ENCODE measurements around the gene MTCL1. TPM values are rescaled to one million over a fixed set of nuclear protein-coding genes. Genes with fewer than 3 reads are reported as not detected.

The MTCL1 gene
- total RNA-seq, 1 experiment from 2014 or later, result 28.3 TPM

- no peak overlapping the region for H3K27ac Mint-ChIP-seq (ENCODE audit: unreplicated experiment)
These were observed 160.6 kb downstream of the MTCL1 start for GRCh38 chr18:8865934-8866333.

GRCh38 chr18:8866679-8867078 lies 161.3 kb downstream of the MTCL1 start:
- no TSS peak for BruUV-seq (replicated peaks)
- Mint-ChIP-seq H3K4me1 (ENCODE audit: low read depth, unreplicated experiment) (no peaks in the 10 kb centered on the region), H3K27ac (ENCODE audit: unreplicated experiment) (no peak overlapping the region), H3K27me3 (ENCODE audit: insufficient read depth, unreplicated experiment) (no peaks in the 10 kb centered on the region), H3K4me3 (ENCODE audit: unreplicated experiment) (no peak overlapping the region), H3K36me3 (ENCODE audit: insufficient read depth, unreplicated experiment) (no peaks in the 10 kb centered on the region), H3K9me3 (ENCODE audit: unreplicated experiment) (peaks cover 10% of the 10 kb centered on the region)
- intact Hi-C loops (cut with micrococcal nuclease; ENCODE audit: unreplicated experiment), result no loop called here
- no peak for DNase-seq
- Histone ChIP-seq H3K4me3 (ENCODE audit: low read depth, low read length) (no peak overlapping the region), H3K36me3 (ENCODE audit: control insufficient read depth, insufficient read depth, low read length) (no peaks in the 10 kb centered on the region), H3K4me1 (no peaks in the 10 kb centered on the region), H3K27me3 (replicated peaks; ENCODE audit: control insufficient read depth, insufficient read depth, low read length) (no peaks in the 10 kb centered on the region), H3K9me3 (no peaks in the 10 kb centered on the region)
- POLR2A ChIA-PET, result no interaction called here
- TF ChIP-seq CTCF (IDR thresholded peaks at IDR 0.05; ENCODE audit: insufficient read depth in 1 of 2, low read depth in 1 of 2, low read length in 1 of 2, severe bottlenecking in 1 of 2, unreplicated experiment in 1 of 2), result no peak
- CTCF ChIA-PET, result interaction anchor here (1.4 kb wide), 1 partner anchor 116 kb away, joined by 3 read pairs; no protein-coding TSS in a partner anchor

More at GRCh38 chr18:8865934-8866333, 160.6 kb downstream of the MTCL1 start:
- H3K27me3 ChIP-seq (replicated peaks; ENCODE audit: control insufficient read depth, insufficient read depth, low read length), result no peaks in the 10 kb centered on the region
- H3K4me1 Mint-ChIP-seq (ENCODE audit: low read depth, unreplicated experiment), result no peaks in the 10 kb centered on the region
- H3K9me3 ChIP-seq, result no peaks in the 10 kb centered on the region
- no peak overlapping the region for H3K4me3 ChIP-seq (ENCODE audit: low read depth, low read length)
- H3K9me3 Mint-ChIP-seq (ENCODE audit: unreplicated experiment), result peaks cover 10% of the 10 kb centered on the region
- H3K36me3 Mint-ChIP-seq (ENCODE audit: insufficient read depth, unreplicated experiment), result no peaks in the 10 kb centered on the region
- BruUV-seq (replicated peaks), result no TSS peak
- no peak overlapping the region for H3K4me3 Mint-ChIP-seq (ENCODE audit: unreplicated experiment)
- intact Hi-C loops (cut with micrococcal nuclease; ENCODE audit: unreplicated experiment), result no loop called here
- ChIA-PET CTCF (interaction anchor here (1.4 kb wide), 1 partner anchor 117 kb away, joined by 3 read pairs; no protein-coding TSS in a partner anchor), POLR2A (no interaction called here)
- no peaks in the 10 kb centered on the region for H3K4me1 ChIP-seq
- no peak for TF ChIP-seq CTCF (IDR thresholded peaks at IDR 0.05; ENCODE audit: insufficient read depth in 1 of 2, low read depth in 1 of 2, low read length in 1 of 2, severe bottlenecking in 1 of 2, unreplicated experiment in 1 of 2)
- no peaks in the 10 kb centered on the region for H3K27me3 Mint-ChIP-seq (ENCODE audit: insufficient read depth, unreplicated experiment)
- no peaks in the 10 kb centered on the region for H3K36me3 ChIP-seq (ENCODE audit: control insufficient read depth, insufficient read depth, low read length)
- DNase-seq, result no peak

- H3K36me3 Mint-ChIP-seq (ENCODE audit: insufficient read depth, unreplicated experiment), result no peaks in the 10 kb centered on the region
- no peak for TF ChIP-seq CTCF (IDR thresholded peaks at IDR 0.05; ENCODE audit: insufficient read depth in 1 of 2, low read depth in 1 of 2, low read length in 1 of 2, severe bottlenecking in 1 of 2, unreplicated experiment in 1 of 2)
- no TSS peak for BruUV-seq (replicated peaks)
- H3K4me1 Mint-ChIP-seq (ENCODE audit: low read depth, unreplicated experiment), result no peaks in the 10 kb centered on the region
- intact Hi-C loops (cut with micrococcal nuclease; ENCODE audit: unreplicated experiment), result no loop called here
- H3K9me3 Mint-ChIP-seq (ENCODE audit: unreplicated experiment), result no peaks in the 10 kb centered on the region
- Histone ChIP-seq H3K36me3 (ENCODE audit: control insufficient read depth, insufficient read depth, low read length) (no peaks in the 10 kb centered on the region), H3K27me3 (replicated peaks; ENCODE audit: control insufficient read depth, insufficient read depth, low read length) (no peaks in the 10 kb centered on the region), H3K4me1 (no peaks in the 10 kb centered on the region), H3K9me3 (no peaks in the 10 kb centered on the region), H3K4me3 (ENCODE audit: low read depth, low read length) (no peak overlapping the region)
- H3K27me3 Mint-ChIP-seq (ENCODE audit: insufficient read depth, unreplicated experiment), result no peaks in the 10 kb centered on the region
- no peak for DNase-seq
- ChIA-PET CTCF (no interaction called here), POLR2A (no interaction called here)
- H3K4me3 Mint-ChIP-seq (ENCODE audit: unreplicated experiment), result no peak overlapping the region
- H3K27ac Mint-ChIP-seq (ENCODE audit: unreplicated experiment), result no peak overlapping the region
These were observed 162.9 kb downstream of the MTCL1 start for GRCh38 chr18:8868276-8868675.
